ENCODE measurements around the gene OXSR1. TPM values are rescaled to one million over a fixed set of nuclear protein-coding genes. Genes with fewer than 3 reads are reported as not detected.
"Not testable (repeated sequence)": the region's sequence is repeated elsewhere in the genome, so short reads cannot be mapped to it uniquely, and the experiment has no call there.

The OXSR1 gene
- total RNA-seq, 1 experiment from 2014 or later, result 35.1 TPM

- peak overlapping the region; percentile 23 for H3K9ac ChIP-seq (ENCODE audit: low read length)
- CTCF ChIA-PET, result interaction anchor here (0.8 to 1.3 kb wide), 4 partner anchors 164 to 529 kb away, joined by 3 read pairs; partner anchors contain the start of gene XYLB
- POLR2A ChIA-PET, result no interaction called here
Observed at GRCh38 chr3:38133557-38134405, 31.6 kb upstream of the OXSR1 start.

DNA sequence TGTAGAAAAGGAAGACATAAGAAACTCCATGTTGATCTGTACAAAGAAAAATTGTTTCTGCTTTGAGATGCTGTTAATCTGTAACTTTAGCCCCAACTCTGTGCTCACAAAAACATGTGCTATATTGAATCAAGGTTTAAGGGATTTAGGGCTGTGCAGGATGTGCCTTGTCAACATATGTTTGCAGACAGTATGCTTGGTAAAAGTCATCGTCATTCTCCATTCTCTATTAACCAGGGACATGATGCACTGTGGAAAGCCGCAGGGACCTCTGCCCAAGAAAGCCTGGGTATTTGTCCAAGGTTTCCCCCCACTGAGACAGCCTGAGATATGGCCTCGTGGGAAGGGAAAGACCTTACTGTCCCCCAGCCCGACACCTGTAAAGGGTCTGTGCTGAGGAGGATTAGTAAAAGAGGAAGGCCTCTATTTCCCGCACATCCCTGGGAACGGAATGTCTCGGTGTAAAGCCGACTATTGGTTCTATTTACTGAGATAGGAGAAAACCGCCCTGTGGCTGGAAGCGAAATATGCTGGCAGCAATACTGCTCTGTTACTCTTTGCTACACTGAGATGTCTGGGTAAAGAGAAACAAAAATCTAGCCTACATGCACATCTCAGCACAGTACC lies 30.7 kb upstream of the OXSR1 start:
- not testable (repeated sequence) for BruUV-seq (replicated peaks); DNase-seq (ENCODE audit: low read depth, low spot score)

More at GRCh38 chr3:38133557-38134405, 31.6 kb upstream of the OXSR1 start:
- TF ChIP-seq JUND (IDR thresholded peaks at IDR 0.05), result no peak
- TF ChIP-seq EZH2 (IDR thresholded peaks at IDR 0.05), result no peak
- no peak for TF ChIP-seq REST (IDR thresholded peaks at IDR 0.05; ENCODE audit: low read depth)
- no peak for TF ChIP-seq ZFX (IDR thresholded peaks at IDR 0.05)
- no peak for TF ChIP-seq EZH2phosphoT487 (IDR thresholded peaks at IDR 0.05; ENCODE audit: borderline replicate concordance)
- TF ChIP-seq MAX (IDR thresholded peaks at IDR 0.05), result no peak
- H3K27ac ChIP-seq (ENCODE audit: low read depth, low read length), result peak overlapping the region; percentile 47
- no peaks in the 10 kb centered on the region for H3K27me3 ChIP-seq (ENCODE audit: insufficient read depth, low read length)
- RAD21 ChIA-PET (ENCODE audit: low non-redundant PET in 1 of 2, low total read pairs in 2 of 2, uncharacterized antibody in 2 of 2, unreplicated experiment in 2 of 2), result no interaction called here
- H3K4me3 ChIP-seq (replicated peaks in 1 of 2; ENCODE audit: low read depth in 1 of 2, low read length in 2 of 2), result peak overlapping the region in 1 of 2 experiments; percentile 40; a peak in 2 of 4 replicates
- H3K36me3 ChIP-seq (ENCODE audit: control insufficient read depth in 1 of 2, insufficient read depth in 2 of 2, low read length in 2 of 2), result peaks cover 14 to 16% of the 10 kb centered on the region in 2 experiments; a peak in 2 of 4 replicates
- no peaks in the 10 kb centered on the region for H4K20me1 ChIP-seq (ENCODE audit: insufficient read depth)
- BruUV-seq (replicated peaks), result TSS peak; percentile 35
- ATAC-seq (no peak), DNase-seq (ENCODE audit: low read depth, low spot score) (no peak)
- peaks cover 12% of the 10 kb centered on the region for H3K79me2 ChIP-seq (ENCODE audit: insufficient read depth, low read length)
- H3K9me3 ChIP-seq (ENCODE audit: control insufficient read depth in 1 of 2, insufficient read depth in 1 of 2, low read depth in 1 of 2, low read length in 2 of 2), result no peaks in the 10 kb centered on the region
- intact Hi-C loops (cut with micrococcal nuclease), result loop anchor here (5.0 to 10.0 kb wide), 4 partner anchors 114 to 349 kb away; partner anchors contain the start of genes ACVR2B and XYLB
- no peaks in the 10 kb centered on the region for H3K9me2 ChIP-seq (ENCODE audit: insufficient read depth)
- H3K4me1 ChIP-seq (ENCODE audit: control insufficient read depth in 1 of 2, insufficient read depth in 2 of 2, low read length in 2 of 2), result peaks cover 30 to 45% of the 10 kb centered on the region in 2 experiments
- peak overlapping the region; percentile 78 for H3K4me2 ChIP-seq (ENCODE audit: low read length)
- H2AFZ ChIP-seq (ENCODE audit: low read depth, low read length, poor library complexity, severe bottlenecking), result no peak overlapping the region

More for the DNA sequence above, 30.7 kb upstream of the OXSR1 start:
- H4K20me1 ChIP-seq (ENCODE audit: insufficient read depth); H3K9me2 ChIP-seq (ENCODE audit: insufficient read depth); RAD21 ChIA-PET (ENCODE audit: low non-redundant PET in 1 of 2, low total read pairs in 2 of 2, uncharacterized antibody in 2 of 2, unreplicated experiment in 2 of 2); ATAC-seq; H3K4me3 ChIP-seq (replicated peaks in 1 of 2; ENCODE audit: low read depth in 1 of 2, low read length in 2 of 2); POLR2A ChIA-PET; H3K9me3 ChIP-seq (ENCODE audit: control insufficient read depth in 1 of 2, insufficient read depth in 1 of 2, low read depth in 1 of 2, low read length in 2 of 2); H3K27ac ChIP-seq (ENCODE audit: low read depth, low read length); H3K27me3 ChIP-seq (ENCODE audit: insufficient read depth, low read length); H2AFZ ChIP-seq (ENCODE audit: low read depth, low read length, poor library complexity, severe bottlenecking); H3K9ac ChIP-seq (ENCODE audit: low read length): not testable (repeated sequence)
- H3K4me2 ChIP-seq (ENCODE audit: low read length), result peak overlapping the region; percentile 78
- H3K79me2 ChIP-seq (ENCODE audit: insufficient read depth, low read length), result peaks cover 12% of the 10 kb centered on the region
- peaks cover 30 to 53% of the 10 kb centered on the region in 2 experiments for H3K4me1 ChIP-seq (ENCODE audit: control insufficient read depth in 1 of 2, insufficient read depth in 2 of 2, low read length in 2 of 2)
- intact Hi-C loops (cut with micrococcal nuclease), result loop anchor here (5.0 to 10.0 kb wide), 4 partner anchors 113 to 348 kb away; partner anchors contain the start of genes ACVR2B and XYLB
- CTCF ChIA-PET, result interaction anchor here (1.0 kb wide), 1 partner anchor 528 kb away, joined by 3 read pairs; no protein-coding TSS in a partner anchor
- H3K36me3 ChIP-seq (ENCODE audit: control insufficient read depth in 1 of 2, insufficient read depth in 2 of 2, low read length in 2 of 2), result peaks cover 8 to 13% of the 10 kb centered on the region in 2 experiments; a peak in 2 of 4 replicates

Data from HCT116 (cell line).